Measurements from ENCODE around the gene STK16.

- TF ChIP-seq HDAC2 (CRISPR knock-in tag; IDR thresholded peaks at IDR 0.05) (no peak), CTCF (CRISPR knock-in tag; IDR thresholded peaks at IDR 0.05) (no peak), AHDC1 (CRISPR knock-in tag; IDR thresholded peaks at IDR 0.05; ENCODE audit: borderline replicate concordance) (no peak), FOXJ3 (CRISPR knock-in tag; IDR thresholded peaks at IDR 0.05; ENCODE audit: borderline replicate concordance) (no peak), ZBTB7B (CRISPR knock-in tag; IDR thresholded peaks at IDR 0.05) (no peak), ZNF580 (CRISPR knock-in tag; IDR thresholded peaks at IDR 0.05; ENCODE audit: borderline replicate concordance, low read depth) (no peak), E2F2 (CRISPR knock-in tag; IDR thresholded peaks at IDR 0.05; ENCODE audit: borderline replicate concordance) (no peak), ZNF451 (CRISPR knock-in tag; IDR thresholded peaks at IDR 0.05) (no peak), HOXD1 (CRISPR knock-in tag; IDR thresholded peaks at IDR 0.05) (no peak), ZNF3 (CRISPR knock-in tag; IDR thresholded peaks at IDR 0.05) (no peak), FOXA1 (IDR thresholded peaks at IDR 0.05) (no peak), FOXA1 (CRISPR knock-in tag; IDR thresholded peaks at IDR 0.05) (no peak), ZC3H4 (CRISPR knock-in tag; IDR thresholded peaks at IDR 0.05; ENCODE audit: borderline replicate concordance) (no peak), SP1 (IDR thresholded peaks at IDR 0.05) (no peak), SP1 (CRISPR knock-in tag; IDR thresholded peaks at IDR 0.05) (no peak), ZNF605 (CRISPR knock-in tag; IDR thresholded peaks at IDR 0.05) (no peak)
Observed at GRCh38 chr2:219266232-219266631, 21.0 kb downstream of the STK16 start.
